Germinal center (tissue), 1 donor: Measurements from ENCODE around the gene ARID5B.
A peak's percentile ranks its signal among the peaks of the same experiment; 100 is the strongest.

Source experiments
- DNase-seq: peaks from one replicate; pipeline ENCODE4 v3.0.0; 2012; ENCODE audit warnings: mixed read lengths, low spot score

The ARID5B gene

GRCh38 chr10:61991166-61991565 lies 89.7 kb downstream of the ARID5B start:
- DNase-seq = no peak

GRCh38 chr10:61992059-61992460 lies 90.6 kb downstream of the ARID5B start:
- no peak for DNase-seq

GRCh38 chr10:61992671-61993668 lies 91.5 kb downstream of the ARID5B start:
- DNase-seq = peak; percentile 48

- no peak for DNase-seq
These were observed 92.4 kb downstream of the ARID5B start for GRCh38 chr10:61993711-61994401.

GRCh38 chr10:61994405-61995219 lies 93.1 kb downstream of the ARID5B start:
- no peak for DNase-seq

- DNase-seq = no peak
These were observed 93.7 kb downstream of the ARID5B start for GRCh38 chr10:61995220-61995503.

- DNase-seq = no peak
These were observed 97.4 kb downstream of the ARID5B start for GRCh38 chr10:61998937-61999336.

GRCh38 chr10:62000037-62000603 lies 98.6 kb downstream of the ARID5B start:
- peak; percentile 74 for DNase-seq

- DNase-seq = no peak
These were observed 99.2 kb downstream of the ARID5B start for GRCh38 chr10:62000726-62001125.

GRCh38 chr10:62001898-62002297 lies 100.4 kb downstream of the ARID5B start:
- DNase-seq = no peak

GRCh38 chr10:62002753-62003152 lies 101.3 kb downstream of the ARID5B start:
- DNase-seq = no peak

- DNase-seq = no peak
These were observed 102.5 kb downstream of the ARID5B start for GRCh38 chr10:62004042-62004441.

GRCh38 chr10:62005281-62005680 lies 103.8 kb downstream of the ARID5B start:
- no peak for DNase-seq

- no peak for DNase-seq
These were observed 104.2 kb downstream of the ARID5B start for GRCh38 chr10:62005687-62006086.

GRCh38 chr10:62007145-62007544 lies 105.6 kb downstream of the ARID5B start:
- no peak for DNase-seq

GRCh38 chr10:62008196-62008595 lies 106.7 kb downstream of the ARID5B start:
- no peak for DNase-seq

- no peak for DNase-seq
These were observed 107.4 kb downstream of the ARID5B start for GRCh38 chr10:62008946-62009345.

GRCh38 chr10:62010366-62010765 lies 108.9 kb downstream of the ARID5B start:
- no peak for DNase-seq

- DNase-seq = no peak
These were observed 110.1 kb downstream of the ARID5B start for GRCh38 chr10:62011558-62011957.

- DNase-seq = no peak
These were observed 110.8 kb downstream of the ARID5B start for GRCh38 chr10:62012318-62012717.

- DNase-seq = no peak
These were observed 113.0 kb downstream of the ARID5B start for GRCh38 chr10:62014510-62014909.

- DNase-seq = no peak
These were observed 114.5 kb downstream of the ARID5B start for GRCh38 chr10:62015994-62016393.
